ENCODE data around the gene TOP3A. TPM values are rescaled to one million over a fixed set of nuclear protein-coding genes. Genes with fewer than 3 reads are reported as not detected.

Gene TOP3A
- total and polyA plus RNA-seq, 2 of the 13 experiments (the other 11 are each of a cell fraction or from before 2014, with no cell fraction given), result 16.9 to 36.8 TPM

DNA sequence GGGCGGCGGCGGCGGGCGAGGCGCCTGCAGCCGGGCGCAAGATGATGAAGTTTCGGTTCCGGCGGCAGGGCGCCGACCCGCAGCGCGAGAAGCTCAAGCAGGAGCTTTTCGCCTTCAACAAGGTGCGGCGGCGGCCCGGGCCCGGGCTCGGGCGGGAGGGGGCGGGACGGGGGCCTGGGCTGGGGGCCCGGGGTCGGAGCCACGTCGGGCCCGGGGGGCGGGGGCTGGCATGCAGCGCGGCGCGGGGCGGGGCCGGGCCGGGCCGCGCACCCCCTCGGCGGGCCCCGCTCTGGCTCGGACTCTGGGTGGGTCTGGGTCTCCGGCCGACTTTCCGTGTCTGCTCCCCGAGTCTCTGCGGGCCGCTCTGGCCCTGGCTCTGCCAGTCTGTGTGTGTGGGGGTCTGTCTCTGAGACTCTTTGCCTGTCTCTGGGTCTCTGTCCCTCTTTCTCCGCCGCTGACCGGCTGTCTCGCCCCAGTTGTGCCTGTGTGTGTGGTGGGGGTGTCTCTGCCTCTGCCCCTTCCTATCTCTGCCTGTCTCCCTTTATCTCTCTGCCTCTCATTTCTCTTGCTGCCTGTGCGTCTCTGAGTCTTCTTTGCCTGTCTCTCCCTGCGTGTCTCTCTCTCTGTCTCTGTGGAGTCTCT is 89.0 kb downstream of the TOP3A start:
- H3K27me3 ChIP-seq (ENCODE audit: control insufficient read depth in 1 of 2, insufficient read depth in 2 of 2, low read length in 2 of 2), result no peaks in the 10 kb centered on the region; a peak in 1 of 5 replicates
- H4K20me1 ChIP-seq (ENCODE audit: insufficient read depth, low read length), result peaks cover 4% of the 10 kb centered on the region; the same call in 1 of the 2 replicates
- FAIRE-seq (no peak), DNase-seq (ENCODE audit: low spot score) (no peak), ATAC-seq (peak; percentile 1; the same call in 1 of the 3 replicates)
- no peak overlapping the region for H3K27ac ChIP-seq (ENCODE audit: extremely low read length, insufficient read depth, low read length)
- POLR2A ChIA-PET, result interaction anchor here (1.5 to 3.2 kb wide), 3 partner anchors 18 to 89 kb away, joined by 3 to 29 read pairs (median 7); partner anchors contain the start of genes ALKBH5, SMCR8 and TOP3A
- CTCF ChIA-PET (ENCODE audit: low intra/inter-chr PET ratio, low total read pairs), result no interaction called here
- no TSS peak for BruUV-seq (replicated peaks)
- H3K9ac ChIP-seq (ENCODE audit: insufficient read depth, low read depth, low read length), result peak overlapping the region; percentile 79
- intact Hi-C loops (cut with micrococcal nuclease; ENCODE audit: unreplicated experiment) (no loop called here), in situ Hi-C loops (cut with HindIII; ENCODE audit: extremely low pct_ligation_motif_present, low pct_unique_long_range_greater_than_20kb) (no loop called here)
- peaks cover 21% of the 10 kb centered on the region for H3K79me2 ChIP-seq (ENCODE audit: insufficient read depth, low read length)
- H2AFZ ChIP-seq (ENCODE audit: low read length), result no peak overlapping the region
- H3K36me3 ChIP-seq (replicated peaks in 1 of 2; ENCODE audit: control insufficient read depth in 1 of 2, insufficient read depth in 2 of 2, low read length in 2 of 2), result no peaks in the 10 kb centered on the region
- peaks cover 54% of the 10 kb centered on the region for H3K4me1 ChIP-seq (ENCODE audit: insufficient read depth, low read length)
- H3K4me2 ChIP-seq (ENCODE audit: low read depth, low read length), result peak overlapping the region; percentile 97
- H3K9me3 ChIP-seq (ENCODE audit: low read length), result no peaks in the 10 kb centered on the region
- WGBS (ENCODE audit: low lambda C conversion rate), result 3% methylated on average over 6 of the region's 57 CpGs
- peak overlapping the region; percentile 85 to 96 (median 89) for H3K4me3 ChIP-seq (replicated peaks in 1 of 3; ENCODE audit: insufficient read depth in 1 of 3, low read depth in 2 of 3, low read length in 3 of 3)
- no peak for TF ChIP-seq ZNF644 (CRISPR knock-in tag; IDR thresholded peaks at IDR 0.05; ENCODE audit: low read depth)
- TF ChIP-seq, protein P1, sequence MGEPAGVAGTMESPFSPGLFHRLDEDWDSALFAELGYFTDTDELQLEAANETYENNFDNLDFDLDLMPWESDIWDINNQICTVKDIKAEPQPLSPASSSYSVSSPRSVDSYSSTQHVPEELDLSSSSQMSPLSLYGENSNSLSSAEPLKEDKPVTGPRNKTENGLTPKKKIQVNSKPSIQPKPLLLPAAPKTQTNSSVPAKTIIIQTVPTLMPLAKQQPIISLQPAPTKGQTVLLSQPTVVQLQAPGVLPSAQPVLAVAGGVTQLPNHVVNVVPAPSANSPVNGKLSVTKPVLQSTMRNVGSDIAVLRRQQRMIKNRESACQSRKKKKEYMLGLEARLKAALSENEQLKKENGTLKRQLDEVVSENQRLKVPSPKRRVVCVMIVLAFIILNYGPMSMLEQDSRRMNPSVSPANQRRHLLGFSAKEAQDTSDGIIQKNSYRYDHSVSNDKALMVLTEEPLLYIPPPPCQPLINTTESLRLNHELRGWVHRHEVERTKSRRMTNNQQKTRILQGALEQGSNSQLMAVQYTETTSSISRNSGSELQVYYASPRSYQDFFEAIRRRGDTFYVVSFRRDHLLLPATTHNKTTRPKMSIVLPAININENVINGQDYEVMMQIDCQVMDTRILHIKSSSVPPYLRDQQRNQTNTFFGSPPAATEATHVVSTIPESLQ (CRISPR knock-in tag; conservative IDR thresholded peaks at IDR 0.05), result no peak
- TF ChIP-seq, protein P2, sequence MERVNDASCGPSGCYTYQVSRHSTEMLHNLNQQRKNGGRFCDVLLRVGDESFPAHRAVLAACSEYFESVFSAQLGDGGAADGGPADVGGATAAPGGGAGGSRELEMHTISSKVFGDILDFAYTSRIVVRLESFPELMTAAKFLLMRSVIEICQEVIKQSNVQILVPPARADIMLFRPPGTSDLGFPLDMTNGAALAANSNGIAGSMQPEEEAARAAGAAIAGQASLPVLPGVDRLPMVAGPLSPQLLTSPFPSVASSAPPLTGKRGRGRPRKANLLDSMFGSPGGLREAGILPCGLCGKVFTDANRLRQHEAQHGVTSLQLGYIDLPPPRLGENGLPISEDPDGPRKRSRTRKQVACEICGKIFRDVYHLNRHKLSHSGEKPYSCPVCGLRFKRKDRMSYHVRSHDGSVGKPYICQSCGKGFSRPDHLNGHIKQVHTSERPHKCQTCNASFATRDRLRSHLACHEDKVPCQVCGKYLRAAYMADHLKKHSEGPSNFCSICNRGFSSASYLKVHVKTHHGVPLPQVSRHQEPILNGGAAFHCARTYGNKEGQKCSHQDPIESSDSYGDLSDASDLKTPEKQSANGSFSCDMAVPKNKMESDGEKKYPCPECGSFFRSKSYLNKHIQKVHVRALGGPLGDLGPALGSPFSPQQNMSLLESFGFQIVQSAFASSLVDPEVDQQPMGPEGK (CRISPR knock-in tag; IDR thresholded peaks at IDR 0.05), result peak; percentile 33; the same call in 1 of the 2 replicates
- TF ChIP-seq SPEN (CRISPR knock-in tag; IDR thresholded peaks at IDR 0.05; ENCODE audit: low read depth), result no peak
- TF ChIP-seq ZNF589 (CRISPR knock-in tag; conservative IDR thresholded peaks at IDR 0.05), result no peak
- TF ChIP-seq, protein P3, sequence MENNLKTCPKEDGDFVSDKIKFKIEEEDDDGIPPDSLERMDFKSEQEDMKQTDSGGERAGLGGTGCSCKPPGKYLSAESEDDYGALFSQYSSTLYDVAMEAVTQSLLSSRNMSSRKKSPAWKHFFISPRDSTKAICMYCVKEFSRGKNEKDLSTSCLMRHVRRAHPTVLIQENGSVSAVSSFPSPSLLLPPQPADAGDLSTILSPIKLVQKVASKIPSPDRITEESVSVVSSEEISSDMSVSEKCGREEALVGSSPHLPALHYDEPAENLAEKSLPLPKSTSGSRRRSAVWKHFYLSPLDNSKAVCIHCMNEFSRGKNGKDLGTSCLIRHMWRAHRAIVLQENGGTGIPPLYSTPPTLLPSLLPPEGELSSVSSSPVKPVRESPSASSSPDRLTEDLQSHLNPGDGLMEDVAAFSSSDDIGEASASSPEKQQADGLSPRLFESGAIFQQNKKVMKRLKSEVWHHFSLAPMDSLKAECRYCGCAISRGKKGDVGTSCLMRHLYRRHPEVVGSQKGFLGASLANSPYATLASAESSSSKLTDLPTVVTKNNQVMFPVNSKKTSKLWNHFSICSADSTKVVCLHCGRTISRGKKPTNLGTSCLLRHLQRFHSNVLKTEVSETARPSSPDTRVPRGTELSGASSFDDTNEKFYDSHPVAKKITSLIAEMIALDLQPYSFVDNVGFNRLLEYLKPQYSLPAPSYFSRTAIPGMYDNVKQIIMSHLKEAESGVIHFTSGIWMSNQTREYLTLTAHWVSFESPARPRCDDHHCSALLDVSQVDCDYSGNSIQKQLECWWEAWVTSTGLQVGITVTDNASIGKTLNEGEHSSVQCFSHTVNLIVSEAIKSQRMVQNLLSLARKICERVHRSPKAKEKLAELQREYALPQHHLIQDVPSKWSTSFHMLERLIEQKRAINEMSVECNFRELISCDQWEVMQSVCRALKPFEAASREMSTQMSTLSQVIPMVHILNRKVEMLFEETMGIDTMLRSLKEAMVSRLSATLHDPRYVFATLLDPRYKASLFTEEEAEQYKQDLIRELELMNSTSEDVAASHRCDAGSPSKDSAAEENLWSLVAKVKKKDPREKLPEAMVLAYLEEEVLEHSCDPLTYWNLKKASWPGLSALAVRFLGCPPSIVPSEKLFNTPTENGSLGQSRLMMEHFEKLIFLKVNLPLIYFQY (CRISPR knock-in tag; IDR thresholded peaks at IDR 0.05; ENCODE audit: borderline replicate concordance), result no peak
- TF ChIP-seq U2AF1 (optimal IDR thresholded peaks at IDR 0.05; ENCODE audit: low read depth, low read length), result no peak
- TF ChIP-seq, protein P4, sequence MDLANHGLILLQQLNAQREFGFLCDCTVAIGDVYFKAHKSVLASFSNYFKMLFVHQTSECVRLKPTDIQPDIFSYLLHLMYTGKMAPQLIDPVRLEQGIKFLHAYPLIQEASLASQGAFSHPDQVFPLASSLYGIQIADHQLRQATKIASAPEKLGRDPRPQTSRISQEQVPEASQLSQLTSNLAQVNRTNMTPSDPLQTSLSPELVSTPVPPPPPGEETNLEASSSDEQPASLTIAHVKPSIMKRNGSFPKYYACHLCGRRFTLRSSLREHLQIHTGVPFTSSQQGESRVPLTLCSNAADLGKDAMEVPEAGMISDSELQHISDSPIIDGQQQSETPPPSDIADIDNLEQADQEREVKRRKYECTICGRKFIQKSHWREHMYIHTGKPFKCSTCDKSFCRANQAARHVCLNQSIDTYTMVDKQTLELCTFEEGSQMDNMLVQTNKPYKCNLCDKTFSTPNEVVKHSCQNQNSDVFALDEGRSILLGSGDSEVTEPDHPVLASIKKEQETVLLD (CRISPR knock-in tag; IDR thresholded peaks at IDR 0.05; ENCODE audit: low read depth), result 0 out of 2 replicates have a peak, but pooled peaks have one; percentile 25
- TF ChIP-seq ARNT2 (CRISPR knock-in tag; IDR thresholded peaks at IDR 0.05; ENCODE audit: low read depth), result no peak
- TF ChIP-seq POLR2AphosphoS5 (IDR thresholded peaks at IDR 0.05; ENCODE audit: low read depth, low read length), result 0 out of 2 replicates have a peak, but pooled peaks have one; percentile 10
- TF ChIP-seq RBM39 (IDR thresholded peaks at IDR 0.05; ENCODE audit: low read depth, low read length, poor library complexity, severe bottlenecking), result no peak
- TF ChIP-seq POLR2A (IDR thresholded peaks at IDR 0.05; ENCODE audit: insufficient read depth in 1 of 2, low read depth in 2 of 2, low read length in 2 of 2), result peak in 1 of 2 experiments; percentile 48; a peak in 1 of 4 replicates
- TF ChIP-seq HNRNPK (IDR thresholded peaks at IDR 0.05; ENCODE audit: low read depth, low read length, poor library complexity, severe bottlenecking), result no peak
- no peak for TF ChIP-seq ZNF264 (CRISPR knock-in tag; IDR thresholded peaks at IDR 0.05)

Measured in HepG2 (cell line).